Measurements from ENCODE around the gene FKBP6.
A peak's percentile ranks its signal among the peaks of the same experiment; 100 is the strongest.
"Not testable (repeated sequence)": the region's sequence is repeated elsewhere in the genome, so short reads cannot be mapped to it uniquely, and the experiment has no call there.

Gene FKBP6

DNA sequence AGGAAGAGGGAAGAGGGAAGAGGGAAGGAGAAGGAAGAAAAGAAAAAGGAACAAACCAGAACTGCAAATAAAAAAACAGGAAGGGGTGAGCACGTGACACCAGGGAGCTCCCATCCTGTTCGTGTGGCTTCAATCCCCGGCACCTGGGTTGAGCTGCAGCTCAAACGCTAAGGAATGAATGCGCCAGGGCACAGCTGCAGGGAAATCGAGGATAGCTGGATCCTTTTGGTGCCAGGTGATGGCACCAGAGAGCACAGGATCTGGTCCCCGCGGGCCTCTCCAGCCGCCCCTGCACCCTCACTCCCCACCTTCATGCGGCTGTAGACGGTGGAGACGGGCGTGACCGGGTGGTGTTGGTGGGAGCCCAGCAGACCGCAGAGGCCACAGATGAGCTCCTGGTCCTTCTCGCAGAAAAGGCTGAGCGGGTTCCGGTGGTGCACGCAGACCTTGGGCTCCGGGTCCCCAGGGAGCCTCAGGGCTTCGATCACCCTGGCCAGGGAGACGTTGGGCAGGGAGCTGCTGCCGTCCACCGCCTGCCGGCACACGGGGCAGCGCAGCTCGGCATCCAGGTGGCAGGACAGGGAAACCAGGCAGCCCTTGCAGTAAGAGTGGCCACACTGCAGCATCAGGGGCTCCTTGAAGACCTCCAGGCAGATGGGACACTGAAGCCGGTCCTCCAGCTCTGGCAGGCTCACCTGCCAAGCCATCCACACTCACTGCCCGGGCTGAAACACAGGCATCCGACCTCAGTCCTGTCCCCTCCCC, 3.7 kb upstream of the FKBP6 start:
- DNase-seq: peak; percentile 32 to 45

DNA sequence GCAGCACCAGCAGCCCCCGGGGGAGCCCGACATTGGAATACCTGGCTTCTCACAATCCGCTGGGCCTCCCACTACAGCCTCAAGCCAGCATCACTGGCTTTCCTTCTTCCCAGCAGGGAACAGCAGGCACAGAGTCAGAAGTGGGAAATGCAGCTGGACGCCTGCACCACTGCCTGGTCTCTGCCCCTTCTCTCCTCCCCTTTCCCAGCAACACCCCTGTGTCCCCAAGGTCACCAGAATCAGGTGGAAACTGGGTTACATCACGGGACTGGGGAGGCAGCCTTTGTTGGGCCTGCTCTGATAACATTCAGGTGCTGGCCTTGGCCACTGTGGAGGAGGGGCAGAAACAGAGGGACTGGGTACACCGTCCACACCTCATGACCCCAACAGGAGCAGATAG, 2.5 kb upstream of the FKBP6 start:
- DNase-seq: not testable (repeated sequence)

DNA sequence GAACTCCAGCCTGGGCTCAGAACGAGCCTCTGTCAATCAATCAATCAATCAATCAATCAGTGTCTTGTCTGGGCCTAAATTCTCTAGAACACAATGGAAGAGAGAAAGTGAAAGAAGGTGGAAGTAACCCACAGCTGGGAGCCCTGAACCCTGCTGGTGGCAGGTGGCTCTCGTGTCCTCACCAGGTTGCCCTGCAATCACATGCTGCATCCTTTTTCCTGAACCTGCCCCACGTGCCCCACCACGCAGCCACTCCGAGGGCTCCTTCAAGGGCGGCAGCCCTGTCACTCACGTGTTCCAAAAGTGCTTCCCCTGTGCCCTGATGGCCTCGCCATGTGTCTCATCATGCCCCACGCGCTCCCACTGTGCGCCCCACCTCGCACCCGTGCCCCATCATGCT, 512 bp upstream of the FKBP6 start:
- DNase-seq: not testable (repeated sequence)

DNA sequence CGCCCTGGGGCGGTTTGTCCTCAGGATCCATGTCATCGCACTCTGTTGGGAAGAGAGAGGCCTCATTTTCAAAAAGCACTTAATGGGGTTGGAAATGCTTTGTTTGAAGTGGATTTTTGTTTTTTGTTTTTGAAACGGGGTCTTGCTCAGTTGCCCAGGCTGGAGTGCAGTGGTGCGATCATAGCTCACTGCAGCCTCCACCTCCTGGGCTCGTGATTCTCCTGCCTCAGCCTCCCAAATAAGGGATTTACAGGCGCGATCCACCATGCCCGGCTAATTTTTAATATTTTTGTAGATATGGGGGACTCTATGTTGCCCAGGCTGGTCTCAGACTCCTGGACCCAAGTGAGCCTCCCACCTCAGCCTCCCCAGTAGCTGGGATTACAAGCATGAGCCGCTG, 735 bp downstream of the FKBP6 start:
- no peak for DNase-seq

DNA sequence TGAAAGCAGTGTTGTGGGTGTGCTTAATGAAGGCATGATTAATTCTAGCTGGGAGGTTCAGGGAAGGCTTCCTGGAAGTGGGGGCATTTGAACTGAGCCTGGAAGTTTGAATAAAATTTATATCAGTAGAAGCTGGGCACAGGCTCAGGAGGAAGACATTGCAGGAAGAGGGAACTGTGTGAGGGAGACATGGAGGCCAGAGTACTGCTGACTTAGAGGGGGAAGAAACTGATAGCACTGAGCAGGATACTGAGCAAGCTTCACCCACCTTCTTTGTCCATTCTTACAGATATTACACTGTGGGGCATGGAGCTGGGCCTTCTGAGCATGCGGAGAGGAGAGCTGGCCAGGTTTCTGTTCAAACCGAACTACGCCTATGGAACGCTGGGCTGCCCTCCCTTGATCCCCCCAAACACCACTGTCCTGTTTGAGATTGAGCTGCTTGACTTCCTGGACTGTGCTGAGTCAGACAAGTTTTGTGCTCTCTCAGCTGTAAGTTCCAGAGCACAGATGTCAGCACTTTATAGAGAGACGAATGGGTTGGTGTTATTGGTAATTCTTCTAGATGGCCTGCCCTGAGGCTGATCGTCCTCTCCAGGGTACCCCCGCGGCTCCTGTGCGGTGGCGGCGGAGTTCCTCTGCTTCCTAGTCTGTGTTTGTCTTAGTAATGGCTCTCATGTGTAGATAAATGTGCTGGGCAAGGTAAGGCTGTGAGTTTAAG, 2.1 kb downstream of the FKBP6 start:
- no peak for DNase-seq

DNA sequence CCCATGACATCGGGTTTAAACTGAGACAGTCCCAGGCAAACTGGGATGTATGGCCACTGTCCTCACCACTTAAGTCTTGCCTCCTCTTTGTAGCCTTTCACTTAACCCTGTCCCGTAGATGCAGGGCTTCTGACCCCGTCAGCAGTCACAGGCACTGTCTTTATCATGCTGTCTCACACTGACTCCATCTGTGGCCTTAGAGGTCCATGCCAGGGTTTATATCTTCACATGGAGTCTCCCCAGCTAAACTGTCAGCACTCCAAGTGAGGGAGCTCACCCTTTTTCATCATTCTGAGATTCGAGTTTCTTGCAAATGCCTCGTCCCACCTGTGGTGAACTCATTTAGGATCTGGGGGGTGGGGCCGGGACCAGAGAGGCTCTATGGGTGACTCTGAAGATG, 2.8 kb downstream of the FKBP6 start:
- DNase-seq: no peak

DNA sequence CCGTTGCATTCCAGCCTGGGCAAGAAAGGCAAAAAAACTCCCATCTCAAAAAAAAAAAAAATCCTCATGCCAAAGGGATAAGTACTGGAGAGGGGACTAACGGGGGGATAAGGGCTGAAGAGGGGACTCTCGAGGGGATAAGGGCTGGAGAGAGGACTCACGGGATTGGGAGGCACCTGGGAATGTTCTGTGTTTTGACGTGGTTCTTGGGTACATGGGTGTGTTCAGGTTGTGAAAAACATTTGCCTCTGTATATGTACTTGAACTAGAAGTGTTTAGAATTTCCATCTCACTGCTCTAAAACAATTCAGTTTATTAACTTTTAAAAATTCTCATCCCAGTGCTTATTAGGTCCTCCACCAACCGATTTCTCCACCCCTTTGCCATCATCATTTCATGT, 4.5 kb downstream of the FKBP6 start:
- no peak for DNase-seq

DNA sequence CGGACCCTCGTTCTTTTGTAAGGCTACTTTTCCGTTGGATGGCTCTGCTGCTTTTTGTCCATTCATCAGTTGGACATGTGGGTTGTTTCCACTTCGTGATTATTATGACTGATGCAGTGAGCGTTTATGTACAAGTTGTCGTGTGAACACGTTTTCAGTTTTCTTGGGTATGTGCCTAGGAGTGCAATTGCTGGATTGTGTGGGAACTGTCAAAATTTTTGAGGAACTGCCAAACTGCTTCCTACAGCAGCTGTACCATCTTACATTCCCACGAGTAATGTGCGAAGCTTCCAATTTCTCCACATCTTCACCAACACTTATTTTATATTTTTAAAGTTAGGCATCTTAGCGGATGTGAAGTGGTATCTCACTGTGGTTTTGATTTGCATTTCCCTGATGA, 10.4 kb downstream of the FKBP6 start:
- DNase-seq: no peak

DNA sequence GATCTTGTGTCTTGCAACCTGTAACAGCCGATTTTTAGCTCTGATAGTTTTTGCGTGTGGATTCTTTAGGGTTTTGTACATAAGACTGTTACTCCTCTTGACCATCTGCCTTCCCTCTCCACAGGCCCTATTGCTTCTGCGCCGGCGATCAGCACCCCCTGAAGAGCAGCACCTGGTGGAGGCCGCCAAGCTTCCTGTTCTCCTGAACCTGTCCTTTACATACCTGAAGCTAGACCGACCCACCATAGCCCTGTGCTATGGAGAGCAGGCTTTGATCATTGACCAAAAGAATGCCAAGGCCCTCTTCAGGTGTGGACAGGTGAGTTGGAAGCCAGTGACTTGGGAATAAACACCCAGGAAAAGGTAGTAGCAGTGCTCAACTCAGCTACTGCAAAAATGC, 12.6 kb downstream of the FKBP6 start:
- DNase-seq: no peak

DNA sequence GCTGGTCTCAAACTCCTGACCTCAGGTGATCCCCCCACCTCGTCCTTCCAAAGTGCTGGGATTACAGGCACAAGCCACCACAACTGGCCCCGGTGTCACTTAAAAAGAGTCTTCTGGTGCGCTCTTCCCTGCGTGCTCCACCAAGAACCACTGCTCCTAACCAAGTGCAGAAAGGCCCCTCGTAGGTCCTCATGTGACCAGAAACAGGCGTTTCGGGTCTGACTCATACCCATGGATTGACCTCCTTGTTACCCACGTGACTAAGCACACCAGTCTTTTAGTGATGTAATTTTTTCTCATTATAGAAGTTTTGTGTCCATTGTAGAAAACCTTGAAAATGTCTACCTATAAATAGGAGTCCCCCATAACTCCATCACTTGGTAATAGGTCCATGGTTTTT, 13.9 kb downstream of the FKBP6 start:
- no peak for DNase-seq

DNA sequence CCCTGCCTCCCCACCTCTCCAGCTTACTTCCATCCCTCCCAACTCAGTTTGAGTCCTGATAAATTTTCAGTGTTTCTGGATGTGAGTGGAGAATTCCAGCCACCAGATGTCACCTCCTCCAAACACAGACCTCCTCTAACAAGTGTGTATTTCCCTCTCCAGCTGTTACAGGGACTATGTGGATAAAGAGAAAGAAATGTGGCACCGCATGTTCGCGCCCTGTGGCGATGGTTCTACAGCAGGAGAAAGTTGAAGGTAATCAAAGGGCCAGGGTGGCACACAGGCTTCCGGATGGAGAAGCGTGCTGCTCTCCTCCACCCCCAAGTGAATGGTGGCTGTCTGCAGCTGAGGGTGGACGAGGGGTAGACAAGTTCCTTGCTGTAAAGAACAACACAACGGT, 14.7 kb downstream of the FKBP6 start:
- no peak for DNase-seq

DNA sequence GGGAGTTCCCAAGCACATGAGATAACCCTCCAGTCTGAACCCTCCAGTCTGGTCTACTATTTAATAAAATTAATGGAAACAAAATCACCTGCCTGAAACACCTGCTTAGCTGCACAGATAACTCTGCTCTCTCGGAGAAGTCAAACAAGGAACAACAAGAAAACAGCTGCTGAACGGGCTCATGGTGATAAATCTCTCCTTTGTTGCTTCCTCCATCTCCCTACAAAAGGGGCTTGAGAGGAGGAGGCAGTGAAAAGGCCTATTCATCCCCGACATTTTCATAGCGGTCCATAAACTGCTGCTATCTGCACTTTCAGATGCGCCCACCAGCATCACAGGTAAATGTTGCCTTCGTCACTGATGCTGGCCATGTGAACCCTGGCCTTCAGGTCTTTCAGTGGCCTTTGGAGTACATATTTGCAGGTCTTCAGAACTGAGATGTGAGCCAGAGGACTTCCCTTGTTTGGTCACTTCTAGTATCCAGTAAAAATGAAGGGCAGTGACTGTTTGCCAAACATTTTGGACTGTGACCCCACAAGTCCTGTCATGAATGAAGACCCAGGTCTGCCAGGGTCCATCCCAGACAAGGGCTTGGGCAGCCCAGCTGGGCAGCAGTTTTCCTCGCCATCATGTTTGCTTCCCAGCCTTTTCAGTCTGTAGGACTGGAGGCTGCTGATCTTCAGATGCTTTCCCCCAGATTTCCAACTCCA, 15.9 kb downstream of the FKBP6 start:
- no peak for DNase-seq

DNA sequence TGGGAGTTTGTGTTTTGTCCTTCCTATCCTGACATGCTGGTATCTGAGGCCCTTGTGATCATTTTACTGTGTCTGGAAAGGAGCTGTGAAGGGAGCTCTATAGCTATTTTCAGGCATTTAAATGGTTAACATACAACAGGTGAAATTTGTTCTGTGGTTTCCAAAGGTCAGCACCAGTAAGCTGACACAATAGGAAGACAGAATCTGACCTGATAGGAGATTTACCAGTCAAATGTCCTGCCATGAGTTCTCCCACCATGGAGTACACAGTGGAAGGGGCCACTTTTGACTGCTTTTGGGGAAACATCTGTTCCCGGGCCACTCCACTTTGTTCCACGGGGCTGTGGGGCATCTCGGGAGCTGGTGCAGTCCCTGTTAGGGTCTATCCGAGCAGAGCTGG, 17.6 kb downstream of the FKBP6 start:
- no peak for DNase-seq

DNA sequence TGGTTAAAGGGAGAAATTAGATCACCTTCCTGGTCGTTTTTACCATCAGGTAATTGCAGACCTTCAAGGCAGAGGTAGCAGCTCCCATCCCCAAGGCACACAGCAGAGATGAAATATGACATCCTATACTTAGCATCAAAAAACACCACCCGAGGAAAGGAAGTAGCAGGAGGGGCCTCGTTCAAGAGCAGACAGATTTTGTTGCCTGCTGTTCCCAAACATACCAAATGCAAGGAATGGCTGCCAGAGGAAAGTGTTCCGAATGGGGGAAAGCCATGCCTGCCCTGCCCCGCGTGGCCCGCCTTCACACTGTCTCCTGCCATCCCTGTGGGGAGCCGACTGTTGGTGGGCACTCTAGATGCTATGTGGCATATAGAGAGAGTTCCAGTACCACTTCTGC, 18.0 kb downstream of the FKBP6 start:
- no peak for DNase-seq

DNA sequence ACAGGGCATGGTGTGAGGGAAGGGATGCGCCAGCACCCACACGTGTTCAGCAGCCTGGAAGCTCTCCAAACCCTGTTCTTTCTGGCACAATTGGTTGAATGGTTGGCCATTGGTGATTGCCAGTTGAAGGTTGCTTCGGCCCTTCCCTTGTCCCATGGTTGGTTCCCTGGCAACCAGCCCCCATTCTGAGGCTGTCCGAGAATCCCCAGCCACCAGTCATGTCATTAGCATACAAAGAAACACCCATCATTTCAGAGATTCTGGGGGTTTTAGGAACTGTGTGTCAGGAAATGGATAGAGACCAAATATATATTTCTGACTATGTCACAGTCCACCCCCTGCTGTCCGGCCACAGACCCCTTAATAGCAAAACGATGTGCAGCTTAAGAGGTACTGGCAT, 21.8 kb downstream of the FKBP6 start:
- DNase-seq: no peak

DNA sequence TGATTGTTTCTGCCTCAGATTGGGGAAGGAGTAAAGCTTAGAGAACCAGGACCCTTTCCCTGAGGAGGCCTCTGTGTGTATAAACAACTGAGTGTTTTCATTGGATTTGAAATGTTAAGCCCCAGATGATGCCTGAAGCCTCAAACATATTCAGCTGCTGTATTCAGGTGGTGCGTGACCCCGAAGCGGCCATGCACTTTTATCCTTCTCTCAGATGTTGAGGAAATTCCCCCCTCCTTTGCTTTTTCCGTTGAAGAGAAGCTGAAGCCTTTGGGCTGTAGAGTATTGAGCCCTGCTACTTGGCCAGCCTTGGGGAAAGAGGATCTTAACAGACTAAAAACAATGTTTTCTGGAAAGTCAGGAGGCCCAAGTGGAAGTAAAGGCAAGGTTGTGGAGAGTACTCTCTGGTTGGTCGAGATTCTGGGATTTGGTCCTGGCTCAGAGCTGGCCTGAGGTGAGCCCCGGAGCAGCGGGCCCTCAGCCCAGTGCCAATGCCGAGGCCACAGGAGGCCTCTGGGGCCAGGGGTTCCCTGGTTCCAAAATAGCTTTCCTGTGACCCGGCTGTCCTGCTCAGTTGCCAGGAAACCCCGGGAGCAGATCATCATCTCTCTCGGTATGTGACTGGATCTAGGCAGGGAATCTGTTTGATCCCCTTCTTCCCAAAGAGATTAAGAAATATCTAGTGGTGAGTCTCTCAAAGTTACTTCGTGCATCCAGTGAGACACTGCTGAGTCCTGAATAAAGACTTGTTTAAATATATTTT, 22.5 kb downstream of the FKBP6 start:
- DNase-seq: no peak

DNA sequence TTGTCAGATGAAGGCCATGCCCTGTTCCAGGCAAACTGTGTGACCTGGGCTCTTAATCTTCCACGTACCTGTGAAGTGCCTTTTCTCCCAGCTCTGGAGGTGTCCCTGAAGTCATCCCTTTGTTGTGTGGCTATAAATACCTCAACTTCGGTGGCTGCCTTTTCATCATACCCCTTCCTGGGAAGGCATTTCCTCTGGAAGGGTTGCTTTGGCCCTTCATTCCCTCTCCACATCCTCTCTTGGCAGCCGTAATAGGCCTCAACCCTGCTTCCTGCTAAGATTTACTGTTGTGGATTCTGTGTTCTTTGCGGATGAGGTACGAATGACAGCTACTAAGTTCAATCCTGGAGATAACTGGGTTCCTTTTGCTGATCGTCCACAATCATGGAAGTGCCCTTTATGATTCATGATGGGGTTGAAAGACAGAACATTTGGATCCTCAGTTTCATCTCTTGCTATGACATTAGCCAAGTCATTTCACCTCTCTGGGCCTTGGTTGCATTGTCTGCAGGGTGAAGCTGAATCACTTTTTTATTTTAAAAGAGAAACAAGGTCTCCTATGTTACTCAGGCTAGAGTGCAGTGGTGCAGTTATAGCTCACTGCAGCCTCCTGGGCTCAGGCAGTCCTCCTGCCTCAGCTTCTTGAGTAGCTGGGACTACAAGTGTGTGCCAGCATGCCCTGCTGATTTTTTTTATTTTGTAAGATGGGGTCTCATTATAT, 23.6 kb downstream of the FKBP6 start:
- DNase-seq: no peak

DNA sequence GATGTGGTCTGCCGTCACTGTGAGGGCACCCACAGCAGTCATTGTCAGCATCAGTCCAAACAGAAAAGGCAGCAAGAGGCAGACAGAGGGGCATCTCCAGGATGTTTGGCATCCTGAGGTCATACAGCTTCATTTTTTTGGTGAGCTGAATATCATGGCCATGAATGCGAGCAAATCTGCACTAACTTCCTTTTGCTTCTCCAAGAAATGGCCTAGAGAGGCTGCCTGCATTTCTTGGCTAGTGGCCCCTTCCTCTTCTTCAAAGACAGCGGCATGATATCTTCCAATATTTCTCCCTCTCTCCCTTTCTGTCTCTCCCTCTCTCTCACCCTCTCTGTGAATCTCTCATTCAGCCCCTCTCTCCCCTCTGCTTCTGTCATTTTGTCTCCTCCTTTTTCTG, 24.8 kb downstream of the FKBP6 start:
- DNase-seq: no peak

DNA sequence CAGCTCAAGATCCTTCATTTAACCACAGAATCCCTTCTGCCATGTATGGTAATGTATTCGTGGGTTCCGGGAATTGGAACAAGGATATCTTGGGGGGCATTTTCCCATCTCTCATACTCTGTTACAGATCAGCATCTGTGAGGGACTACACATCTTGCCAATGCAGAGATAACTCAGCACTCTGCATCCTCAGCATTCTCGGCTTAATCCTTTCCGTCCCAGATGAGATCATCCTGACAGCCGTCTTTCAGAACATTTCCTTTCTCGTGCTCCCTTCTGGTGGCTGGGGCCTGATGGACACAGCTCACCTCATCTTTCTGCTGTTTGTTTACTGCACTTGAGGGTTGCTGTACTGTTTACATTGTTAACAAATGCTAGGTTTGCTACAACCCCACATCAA, 25.3 kb downstream of the FKBP6 start:
- DNase-seq: no peak

DNA sequence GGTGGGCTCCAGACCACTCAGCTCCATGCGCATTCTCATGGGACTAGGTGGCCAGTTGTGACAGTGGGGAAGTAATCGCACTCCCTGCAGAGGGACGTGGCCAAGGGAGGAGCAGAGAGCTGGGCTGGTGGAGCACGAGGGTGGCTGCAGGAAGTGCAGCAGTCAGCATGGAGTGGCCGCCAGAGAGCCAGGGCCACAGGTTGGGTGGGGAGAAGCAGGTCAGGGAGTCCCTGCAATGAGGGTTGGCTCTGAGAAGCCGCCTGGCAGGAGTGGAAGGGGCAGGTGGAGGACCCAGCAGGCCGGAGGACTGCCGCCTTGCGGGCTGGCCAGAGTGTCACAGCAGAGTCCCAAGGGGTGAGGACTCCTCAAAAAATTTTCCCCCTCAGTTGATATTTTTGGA, 26.2 kb downstream of the FKBP6 start:
- no peak for DNase-seq

DNA sequence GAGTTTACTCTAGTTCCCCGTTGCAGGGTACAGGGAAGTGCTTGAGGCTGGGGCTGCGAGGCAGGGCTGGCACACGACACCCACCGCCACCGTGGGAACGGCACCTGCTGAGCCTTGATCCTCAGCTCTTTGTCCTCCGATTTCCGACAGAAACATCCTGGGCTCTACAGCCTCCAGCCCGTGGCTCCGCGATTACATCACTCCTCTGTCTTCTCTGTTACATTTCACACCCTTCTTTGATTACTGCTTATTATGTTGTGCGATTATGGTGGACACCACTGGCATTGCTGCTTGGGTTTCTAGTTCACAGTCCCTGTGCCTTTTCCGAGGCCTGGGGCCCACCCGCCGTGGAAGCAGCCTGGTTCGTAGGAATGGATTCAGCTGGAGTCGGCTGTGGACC, 26.9 kb downstream of the FKBP6 start:
- no peak for DNase-seq

DNA sequence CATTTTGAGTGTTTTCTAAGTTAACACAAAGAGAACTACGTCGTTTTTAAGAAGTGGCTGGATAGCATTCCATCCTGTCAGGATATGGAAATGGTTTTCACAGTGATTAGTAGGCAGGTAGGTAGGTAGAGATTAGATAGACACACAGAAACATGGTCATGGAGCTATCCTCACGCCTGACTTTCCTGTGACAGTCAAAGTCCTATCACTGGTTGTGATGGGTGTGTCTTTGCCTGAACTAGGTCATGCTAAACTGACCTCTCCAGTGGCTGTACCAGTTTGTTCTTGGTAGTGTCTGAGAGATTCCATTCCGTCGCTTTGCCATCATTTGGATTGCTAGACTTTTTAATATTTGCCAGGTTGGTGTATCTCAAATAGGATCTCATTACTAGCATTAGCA, 28.2 kb downstream of the FKBP6 start:
- no peak for DNase-seq

Data from AML-193 (cell line).